ENCODE measurements around the gene SMYD3. TPM values are rescaled to one million over a fixed set of nuclear protein-coding genes. Genes with fewer than 3 reads are reported as not detected.

Gene SMYD3
- total RNA-seq, 5 donors from 2014 or later (not counting 1 experiment from before 2014, with no cell fraction given) = 17.7 to 37.8 (median 21.9) TPM

GRCh38 chr1:246063013-246063616, 444.0 kb downstream of the SMYD3 start:
- H3K27ac Mint-ChIP-seq = no peak overlapping the region
- DNase-seq = no peak
- no peaks in the 10 kb centered on the region for H3K9me3 Mint-ChIP-seq
- POLR2A ChIA-PET = no interaction called here
- CTCF ChIA-PET = interaction anchor here in 1 of 2 donors (0.6 kb wide), 1 partner anchor 169 kb away, joined by 6 read pairs; no protein-coding TSS in a partner anchor
- no peak overlapping the region for H3K4me3 ChIP-seq (ENCODE audit: control insufficient read depth in 1 of 2, extremely low read depth in 1 of 2, low read length in 1 of 2)
- no peak overlapping the region for H3K4me3 Mint-ChIP-seq
- no peaks in the 10 kb centered on the region for H3K27me3 ChIP-seq (replicated peaks in 1 of 2; ENCODE audit: control insufficient read depth in 2 of 2, extremely low read depth in 1 of 2, insufficient read depth in 2 of 2, low read length in 1 of 2)
- no peaks in the 10 kb centered on the region for H3K27me3 Mint-ChIP-seq
- no peaks in the 10 kb centered on the region for H3K36me3 Mint-ChIP-seq
- no peak for ATAC-seq (replicated peaks in 1 of 4)
- H3K4me1 ChIP-seq (ENCODE audit: control insufficient read depth in 1 of 2, extremely low read depth in 1 of 2, insufficient read depth in 2 of 2, low read length in 2 of 2) = no peaks in the 10 kb centered on the region
- H3K36me3 ChIP-seq (ENCODE audit: control insufficient read depth in 2 of 2, extremely low read depth in 1 of 2, insufficient read depth in 1 of 2, low read length in 1 of 2) = peaks cover 0 to 3% of the 10 kb centered on the region in 2 donors
- WGBS (ENCODE audit: insufficient coverage) = 100% methylated on average over 3 of the region's 5 CpGs
- H3K27ac ChIP-seq (ENCODE audit: low read length) = no peak overlapping the region
- no peaks in the 10 kb centered on the region for H3K9me3 ChIP-seq
- peaks cover 2 to 8% (median 7%) of the 10 kb centered on the region in 3 donors for H3K4me1 Mint-ChIP-seq

DNA sequence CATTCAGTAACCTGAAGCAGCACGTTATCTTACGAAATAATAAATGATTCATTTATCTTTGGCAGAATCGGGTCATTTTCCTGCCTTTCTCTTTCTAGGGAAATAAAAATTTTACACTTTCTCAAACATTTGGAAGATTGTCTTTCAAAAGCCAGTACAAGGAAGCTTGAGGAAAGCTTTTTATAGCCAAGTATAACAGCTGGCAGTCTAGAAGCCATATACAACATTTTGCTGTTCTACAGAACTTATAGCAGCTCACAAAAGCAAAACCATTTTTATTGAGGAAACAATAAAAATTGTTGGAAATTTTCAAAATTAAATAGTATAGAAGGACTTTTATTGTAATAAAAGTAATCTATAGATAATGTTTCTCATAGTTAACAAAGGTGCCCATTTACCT, 448.6 kb downstream of the SMYD3 start:
- H3K4me3 ChIP-seq (ENCODE audit: control insufficient read depth in 1 of 2, extremely low read depth in 1 of 2, low read length in 1 of 2) = no peak overlapping the region
- no peak overlapping the region for H3K4me3 Mint-ChIP-seq
- H3K36me3 ChIP-seq (ENCODE audit: control insufficient read depth in 2 of 2, extremely low read depth in 1 of 2, insufficient read depth in 1 of 2, low read length in 1 of 2) = no peaks in the 10 kb centered on the region
- ChIA-PET CTCF (no interaction called here), POLR2A (no interaction called here)
- H3K27me3 Mint-ChIP-seq = no peaks in the 10 kb centered on the region
- no peak for ATAC-seq (replicated peaks in 1 of 4)
- WGBS (ENCODE audit: insufficient coverage) = no CpG with 5 or more reads among the region's 3 CpGs
- H3K27me3 ChIP-seq (replicated peaks in 1 of 2; ENCODE audit: control insufficient read depth in 2 of 2, extremely low read depth in 1 of 2, insufficient read depth in 2 of 2, low read length in 1 of 2) = no peaks in the 10 kb centered on the region
- no peaks in the 10 kb centered on the region for H3K4me1 Mint-ChIP-seq
- H3K27ac ChIP-seq (ENCODE audit: low read length) = no peak overlapping the region
- peaks cover 7 to 10% (median 9%) of the 10 kb centered on the region in 3 donors for H3K9me3 Mint-ChIP-seq
- H3K4me1 ChIP-seq (ENCODE audit: control insufficient read depth in 1 of 2, extremely low read depth in 1 of 2, insufficient read depth in 2 of 2, low read length in 2 of 2) = no peaks in the 10 kb centered on the region
- H3K27ac Mint-ChIP-seq = no peak overlapping the region
- peaks cover 11% of the 10 kb centered on the region for H3K36me3 Mint-ChIP-seq
- no peaks in the 10 kb centered on the region for H3K9me3 ChIP-seq
- no peak for DNase-seq

- Mint-ChIP-seq H3K27me3 (no peaks in the 10 kb centered on the region), H3K4me1 (no peaks in the 10 kb centered on the region)
Observed at GRCh38 chr1:246052603-246053002, 454.5 kb downstream of the SMYD3 start.

GRCh38 chr1:246051909-246052518, 455.1 kb downstream of the SMYD3 start:
- H3K4me1 ChIP-seq (ENCODE audit: control insufficient read depth in 1 of 2, extremely low read depth in 1 of 2, insufficient read depth in 2 of 2, low read length in 2 of 2) = no peaks in the 10 kb centered on the region
- H3K27me3 ChIP-seq (replicated peaks in 1 of 2; ENCODE audit: control insufficient read depth in 2 of 2, extremely low read depth in 1 of 2, insufficient read depth in 2 of 2, low read length in 1 of 2) = no peaks in the 10 kb centered on the region
- no peaks in the 10 kb centered on the region for H3K9me3 ChIP-seq
- Mint-ChIP-seq H3K27ac (no peak overlapping the region), H3K4me3 (no peak overlapping the region), H3K9me3 (peaks cover 9 to 10% (median 9%) of the 10 kb centered on the region in 3 donors), H3K27me3 (no peaks in the 10 kb centered on the region), H3K36me3 (peaks cover 38% of the 10 kb centered on the region), H3K4me1 (no peaks in the 10 kb centered on the region)
- no peak overlapping the region for H3K27ac ChIP-seq (ENCODE audit: low read length)
- no peak overlapping the region for H3K4me3 ChIP-seq (ENCODE audit: control insufficient read depth in 1 of 2, extremely low read depth in 1 of 2, low read length in 1 of 2)
- WGBS (ENCODE audit: insufficient coverage) = no CpG with 5 or more reads among the region's 4 CpGs
- ChIA-PET CTCF (no interaction called here), POLR2A (no interaction called here)
- no peak for ATAC-seq (replicated peaks in 1 of 4)
- no peaks in the 10 kb centered on the region for H3K36me3 ChIP-seq (ENCODE audit: control insufficient read depth in 2 of 2, extremely low read depth in 1 of 2, insufficient read depth in 1 of 2, low read length in 1 of 2)
- DNase-seq = no peak

More at GRCh38 chr1:246052603-246053002, 454.5 kb downstream of the SMYD3 start:
- no peaks in the 10 kb centered on the region for H3K4me1 ChIP-seq (ENCODE audit: control insufficient read depth in 1 of 2, extremely low read depth in 1 of 2, insufficient read depth in 2 of 2, low read length in 2 of 2)
- H3K27ac Mint-ChIP-seq = no peak overlapping the region
- no peaks in the 10 kb centered on the region for H3K27me3 ChIP-seq (replicated peaks in 1 of 2; ENCODE audit: control insufficient read depth in 2 of 2, extremely low read depth in 1 of 2, insufficient read depth in 2 of 2, low read length in 1 of 2)
- peaks cover 38% of the 10 kb centered on the region for H3K36me3 Mint-ChIP-seq
- no peaks in the 10 kb centered on the region for H3K36me3 ChIP-seq (ENCODE audit: control insufficient read depth in 2 of 2, extremely low read depth in 1 of 2, insufficient read depth in 1 of 2, low read length in 1 of 2)
- DNase-seq (no peak), ATAC-seq (replicated peaks in 1 of 4) (no peak)
- ChIA-PET CTCF (no interaction called here), POLR2A (no interaction called here)
- no CpG with 5 or more reads among the region's 2 CpGs for WGBS (ENCODE audit: insufficient coverage)
- no peak overlapping the region for H3K4me3 Mint-ChIP-seq
- no peaks in the 10 kb centered on the region for H3K9me3 ChIP-seq
- no peak overlapping the region for H3K4me3 ChIP-seq (ENCODE audit: control insufficient read depth in 1 of 2, extremely low read depth in 1 of 2, low read length in 1 of 2)
- no peak overlapping the region for H3K27ac ChIP-seq (ENCODE audit: low read length)
- H3K9me3 Mint-ChIP-seq = peaks cover 9 to 10% (median 9%) of the 10 kb centered on the region in 3 donors

GRCh38 chr1:246048693-246049092, 458.4 kb downstream of the SMYD3 start:
- H3K4me1 ChIP-seq (ENCODE audit: control insufficient read depth in 1 of 2, extremely low read depth in 1 of 2, insufficient read depth in 2 of 2, low read length in 2 of 2) = no peaks in the 10 kb centered on the region
- no peak overlapping the region for H3K27ac ChIP-seq (ENCODE audit: low read length)
- H3K9me3 ChIP-seq = no peaks in the 10 kb centered on the region
- H3K27me3 ChIP-seq (replicated peaks in 1 of 2; ENCODE audit: control insufficient read depth in 2 of 2, extremely low read depth in 1 of 2, insufficient read depth in 2 of 2, low read length in 1 of 2) = no peaks in the 10 kb centered on the region
- ATAC-seq (replicated peaks in 1 of 4) (no peak), DNase-seq (no peak)
- Mint-ChIP-seq H3K4me3 (no peak overlapping the region), H3K9me3 (peaks cover 0 to 3% (median 0%) of the 10 kb centered on the region in 3 donors), H3K4me1 (no peaks in the 10 kb centered on the region), H3K36me3 (peaks cover 37% of the 10 kb centered on the region), H3K27ac (no peak overlapping the region), H3K27me3 (no peaks in the 10 kb centered on the region)
- POLR2A ChIA-PET = no interaction called here
- no peak overlapping the region for H3K4me3 ChIP-seq (ENCODE audit: control insufficient read depth in 1 of 2, extremely low read depth in 1 of 2, low read length in 1 of 2)
- H3K36me3 ChIP-seq (ENCODE audit: control insufficient read depth in 2 of 2, extremely low read depth in 1 of 2, insufficient read depth in 1 of 2, low read length in 1 of 2) = no peaks in the 10 kb centered on the region
- 91% methylated on average over 4 of the region's 5 CpGs for WGBS (ENCODE audit: insufficient coverage)
- CTCF ChIA-PET = no interaction called here

- Mint-ChIP-seq H3K27me3 (no peaks in the 10 kb centered on the region), H3K36me3 (peaks cover 24% of the 10 kb centered on the region), H3K27ac (no peak overlapping the region), H3K4me3 (no peak overlapping the region), H3K4me1 (no peaks in the 10 kb centered on the region), H3K9me3 (no peaks in the 10 kb centered on the region)
- Histone ChIP-seq H3K4me3 (ENCODE audit: control insufficient read depth in 1 of 2, extremely low read depth in 1 of 2, low read length in 1 of 2) (no peak overlapping the region), H3K9me3 (no peaks in the 10 kb centered on the region), H3K27me3 (replicated peaks in 1 of 2; ENCODE audit: control insufficient read depth in 2 of 2, extremely low read depth in 1 of 2, insufficient read depth in 2 of 2, low read length in 1 of 2) (no peaks in the 10 kb centered on the region), H3K4me1 (ENCODE audit: control insufficient read depth in 1 of 2, extremely low read depth in 1 of 2, insufficient read depth in 2 of 2, low read length in 2 of 2) (no peaks in the 10 kb centered on the region), H3K36me3 (ENCODE audit: control insufficient read depth in 2 of 2, extremely low read depth in 1 of 2, insufficient read depth in 1 of 2, low read length in 1 of 2) (no peaks in the 10 kb centered on the region), H3K27ac (ENCODE audit: low read length) (no peak overlapping the region)
- POLR2A ChIA-PET = no interaction called here
- DNase-seq (no peak), ATAC-seq (replicated peaks in 1 of 4) (no peak)
- CTCF ChIA-PET = no interaction called here
- WGBS (ENCODE audit: insufficient coverage) = no CpG with 5 or more reads among the region's 5 CpGs
Observed at GRCh38 chr1:246043556-246043955, 463.5 kb downstream of the SMYD3 start.
